Mesenchymal stem cell (in vitro differentiated cells and primary cell): ENCODE measurements around the gene TSC22D1.

Experiments used
- DNase-seq: peaks from one replicate; pipeline ENCODE4 v3.0.0-alpha.2; 2013
- H2AFZ ChIP-seq: one replicate; pipeline ENCODE4 v1.6.1; 2013; ENCODE audit warnings: low read depth, mild to moderate bottlenecking, control low read depth, inconsistent platforms, low read length, moderate library complexity
- H2AK5ac ChIP-seq: 2 replicates; pipeline ENCODE4 v1.6.1; 2013; ENCODE audit warnings: low read length, moderate library complexity, mild to moderate bottlenecking, inconsistent platforms; ENCODE audit not compliant: severe bottlenecking
- H2BK120ac ChIP-seq: one replicate; pipeline ENCODE4 v1.6.1; 2013; ENCODE audit warnings: low read depth, mild to moderate bottlenecking, inconsistent platforms, low read length, moderate library complexity
- H2BK12ac ChIP-seq, 2 experiments: one replicate each; pipeline ENCODE4 v1.6.1; 2013; ENCODE audit warnings: inconsistent platforms in 2 of 2, low read length in 2 of 2, mild to moderate bottlenecking in 2 of 2, moderate library complexity in 2 of 2, control low read depth in 1 of 2
- H2BK15ac ChIP-seq: one replicate; pipeline ENCODE4 v1.6.1; 2013; ENCODE audit warnings: mild to moderate bottlenecking, low read depth, inconsistent platforms; ENCODE audit not compliant: poor library complexity, severe bottlenecking
- H2BK5ac ChIP-seq: 2 replicates; pipeline ENCODE4 v1.6.1; 2013; ENCODE audit warnings: low read depth, mild to moderate bottlenecking, low read length, control low read depth, inconsistent platforms; ENCODE audit not compliant: poor library complexity, severe bottlenecking
- H3K14ac ChIP-seq, 2 experiments: one replicate each; pipeline ENCODE4 v1.6.1; 2013; ENCODE audit warnings: inconsistent platforms in 2 of 2, low read length in 2 of 2, control low read depth in 1 of 2, mild to moderate bottlenecking in 1 of 2, moderate library complexity in 1 of 2
- H3K18ac ChIP-seq, 2 experiments: one replicate each; pipeline ENCODE4 v1.6.1; 2013; ENCODE audit warnings: inconsistent platforms in 2 of 2, low read length in 2 of 2, control low read depth in 1 of 2, low read depth in 1 of 2, mild to moderate bottlenecking in 1 of 2
- H3K23ac ChIP-seq, 2 experiments: one replicate each; pipeline ENCODE4 v1.6.1; 2013; ENCODE audit warnings: inconsistent platforms in 2 of 2, low read length in 2 of 2, mild to moderate bottlenecking in 2 of 2, moderate library complexity in 2 of 2, control low read depth in 1 of 2
- H3K27ac ChIP-seq: 2 replicates; pipeline ENCODE4 v1.5.1; 2013; ENCODE audit warnings: mild to moderate bottlenecking, moderate library complexity, low read length, control low read depth, inconsistent platforms; ENCODE audit not compliant: poor library complexity, severe bottlenecking
- H3K27me3 ChIP-seq, 2 experiments: 2 replicates each; pipeline versions ENCODE4 v1.6.1 to v1.7.0; 2013; ENCODE audit warnings: low read length in 2 of 2, mild to moderate bottlenecking in 2 of 2, moderate library complexity in 2 of 2, control low read depth in 1 of 2, inconsistent platforms in 1 of 2; ENCODE audit not compliant: control insufficient read depth in 1 of 2, insufficient read depth in 1 of 2
- H3K36me3 ChIP-seq, 2 experiments: 2 replicates each; pipeline versions ENCODE4 v1.6.1 to v1.7.0; 2013; ENCODE audit warnings: low read length in 2 of 2, control low read depth in 1 of 2, inconsistent platforms in 1 of 2, low read depth in 1 of 2, mild to moderate bottlenecking in 1 of 2; ENCODE audit not compliant: insufficient read depth in 2 of 2, control insufficient read depth in 1 of 2
- H3K4ac ChIP-seq, 2 experiments: one replicate each; pipeline ENCODE4 v1.6.1; 2013; ENCODE audit warnings: inconsistent platforms in 2 of 2, low read length in 2 of 2, mild to moderate bottlenecking in 2 of 2, moderate library complexity in 2 of 2, control low read depth in 1 of 2, low read depth in 1 of 2
- H3K4me1 ChIP-seq: 2 replicates; pipeline ENCODE4 v1.6.1; 2013; ENCODE audit warnings: low read depth, low read length, control low read depth; ENCODE audit not compliant: control insufficient read depth, insufficient read depth
- H3K4me2 ChIP-seq: 2 replicates; pipeline ENCODE4 v1.6.1; 2013; ENCODE audit warnings: low read length, mild to moderate bottlenecking, inconsistent platforms; ENCODE audit not compliant: poor library complexity, severe bottlenecking
- H3K4me3 ChIP-seq, 2 experiments: 2 replicates each; pipeline versions ENCODE4 v1.5.1 to v1.7.0; 2013; ENCODE audit warnings: low read length in 2 of 2, mild to moderate bottlenecking in 2 of 2, control low read depth in 1 of 2, low read depth in 1 of 2; ENCODE audit not compliant: insufficient read depth in 1 of 2
- H3K79me1 ChIP-seq: replicated peaks from 2 replicates; pipeline ENCODE4 v1.6.1; 2013; ENCODE audit warnings: mild to moderate bottlenecking, control low read depth, low read length, inconsistent platforms; ENCODE audit not compliant: poor library complexity, severe bottlenecking
- H3K9ac ChIP-seq: 2 replicates; pipeline ENCODE4 v1.7.0; 2013; ENCODE audit warnings: mild to moderate bottlenecking, low read length, moderate library complexity
- H3K9me3 ChIP-seq: 2 replicates; pipeline ENCODE4 v1.7.0; 2013; ENCODE audit warnings: mild to moderate bottlenecking, low read length; ENCODE audit not compliant: control insufficient read depth
- H4K8ac ChIP-seq: one replicate; pipeline ENCODE4 v1.6.1; 2013; ENCODE audit warnings: inconsistent platforms, mild to moderate bottlenecking, low read length, moderate library complexity
- H4K91ac ChIP-seq: one replicate; pipeline ENCODE4 v1.6.1; 2013; ENCODE audit warnings: mild to moderate bottlenecking, low read length, inconsistent platforms
- WGBS: methylation state at CpG from one replicate; pipeline ENCODE4 v1.1.7; 2013; ENCODE audit warnings: mixed read lengths; 5-methylcytosine and 5-hydroxymethylcytosine counted together

Gene TSC22D1

DNA sequence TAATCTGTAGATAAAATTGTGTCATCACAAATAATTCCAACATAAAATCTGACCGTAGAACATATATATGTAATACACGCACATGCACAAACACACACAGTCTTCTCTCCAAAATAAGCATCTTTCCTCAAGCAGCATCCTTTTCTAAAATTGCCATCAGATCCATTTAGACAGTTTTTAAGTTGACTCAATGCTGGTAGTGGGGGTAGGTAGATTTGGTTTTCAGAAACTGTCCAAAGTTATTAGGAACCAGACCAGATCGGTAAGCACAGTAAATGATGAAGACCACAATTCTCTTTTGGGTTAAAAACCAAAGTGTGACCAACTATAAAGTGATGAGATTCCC is 137.9 kb downstream of the TSC22D1 start:
- Histone ChIP-seq H3K4me2 (no peak overlapping the region), H2BK5ac (no peak overlapping the region), H2BK12ac (no peak overlapping the region), H3K14ac (no peak overlapping the region), H3K9ac (peak overlapping the region; percentile 23), H3K36me3 (peaks cover 7 to 16% of the 10 kb centered on the region in 2 experiments), H3K4ac (no peak overlapping the region), H3K79me1 (peaks cover 7% of the 10 kb centered on the region), H3K9me3 (no peaks in the 10 kb centered on the region), H4K91ac (no peak overlapping the region), H2AK5ac (no peak overlapping the region), H2BK15ac (no peak overlapping the region), H3K27ac (no peak overlapping the region), H3K23ac (no peak overlapping the region), H2BK120ac (no peak overlapping the region), H3K4me3 (no peak overlapping the region), H3K27me3 (no peaks in the 10 kb centered on the region), H3K18ac (no peak overlapping the region), H4K8ac (no peak overlapping the region), H3K4me1 (peaks cover 7% of the 10 kb centered on the region), H2AFZ (no peak overlapping the region)
- 23% methylated on average over 3 of the region's 3 CpGs for WGBS
- DNase-seq: no peak

DNA sequence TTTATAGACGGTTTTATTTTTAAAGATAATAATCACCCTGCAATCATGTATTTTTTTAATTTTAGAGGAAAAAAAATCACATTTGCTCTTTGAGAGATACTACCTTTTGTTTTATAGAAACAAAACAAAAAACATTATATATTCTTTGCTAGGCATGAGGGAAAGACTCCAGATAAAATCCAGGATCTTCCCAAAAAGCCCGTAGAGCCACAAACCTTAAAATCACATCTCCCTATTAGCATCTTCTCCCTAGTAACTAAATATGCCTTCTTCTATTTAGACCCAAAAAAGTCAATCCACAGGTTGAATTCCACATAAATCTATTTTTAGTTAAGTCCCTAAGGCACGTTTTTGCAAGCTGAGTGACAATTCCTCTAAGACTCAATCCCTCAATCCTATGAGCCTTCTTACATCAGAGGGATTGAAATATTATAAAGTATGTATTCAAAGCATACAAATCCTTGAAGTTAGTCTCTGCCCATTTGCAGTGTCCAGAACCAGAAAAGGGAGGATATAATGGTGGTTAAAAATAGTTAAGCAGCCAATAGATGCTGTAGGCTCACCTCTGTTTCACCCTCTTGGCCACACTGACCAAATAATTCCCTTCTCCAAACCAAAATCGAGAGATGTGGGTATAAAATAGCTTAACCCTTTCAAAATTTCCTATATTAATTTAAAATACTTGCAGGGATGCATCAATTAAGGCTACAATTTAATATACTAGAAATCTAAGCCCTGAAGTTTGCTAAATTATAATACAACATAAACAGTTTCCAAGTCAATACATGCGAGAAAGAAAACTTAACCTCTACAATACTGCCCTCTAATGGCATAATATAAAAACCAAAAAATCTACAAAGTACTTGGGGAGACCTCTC is 138.5 kb downstream of the TSC22D1 start:
- no peaks in the 10 kb centered on the region for H3K9me3 ChIP-seq
- no peaks in the 10 kb centered on the region for H3K27me3 ChIP-seq
- H2BK5ac ChIP-seq: no peak overlapping the region
- no peak overlapping the region for H4K91ac ChIP-seq
- H3K4me1 ChIP-seq: peaks cover 9% of the 10 kb centered on the region
- no peak overlapping the region for H3K14ac ChIP-seq
- no peak overlapping the region for H3K18ac ChIP-seq
- peak overlapping the region; percentile 25 for H3K4me2 ChIP-seq
- H3K36me3 ChIP-seq: peaks cover 7 to 22% of the 10 kb centered on the region in 2 experiments
- H3K23ac ChIP-seq: no peak overlapping the region
- H2BK15ac ChIP-seq: no peak overlapping the region
- no peak overlapping the region for H2BK120ac ChIP-seq
- H2AK5ac ChIP-seq: no peak overlapping the region
- no peak overlapping the region for H2BK12ac ChIP-seq
- DNase-seq: peak; percentile 73
- H3K79me1 ChIP-seq: peaks cover 8% of the 10 kb centered on the region
- no peak overlapping the region for H3K4ac ChIP-seq
- peak overlapping the region; percentile 84 for H3K9ac ChIP-seq
- 24% methylated on average over 2 of the region's 5 CpGs for WGBS
- H2AFZ ChIP-seq: no peak overlapping the region
- peak overlapping the region; percentile 39 for H3K27ac ChIP-seq
- H4K8ac ChIP-seq: no peak overlapping the region
- peak overlapping the region in 1 of 2 experiments; percentile 73 for H3K4me3 ChIP-seq

DNA sequence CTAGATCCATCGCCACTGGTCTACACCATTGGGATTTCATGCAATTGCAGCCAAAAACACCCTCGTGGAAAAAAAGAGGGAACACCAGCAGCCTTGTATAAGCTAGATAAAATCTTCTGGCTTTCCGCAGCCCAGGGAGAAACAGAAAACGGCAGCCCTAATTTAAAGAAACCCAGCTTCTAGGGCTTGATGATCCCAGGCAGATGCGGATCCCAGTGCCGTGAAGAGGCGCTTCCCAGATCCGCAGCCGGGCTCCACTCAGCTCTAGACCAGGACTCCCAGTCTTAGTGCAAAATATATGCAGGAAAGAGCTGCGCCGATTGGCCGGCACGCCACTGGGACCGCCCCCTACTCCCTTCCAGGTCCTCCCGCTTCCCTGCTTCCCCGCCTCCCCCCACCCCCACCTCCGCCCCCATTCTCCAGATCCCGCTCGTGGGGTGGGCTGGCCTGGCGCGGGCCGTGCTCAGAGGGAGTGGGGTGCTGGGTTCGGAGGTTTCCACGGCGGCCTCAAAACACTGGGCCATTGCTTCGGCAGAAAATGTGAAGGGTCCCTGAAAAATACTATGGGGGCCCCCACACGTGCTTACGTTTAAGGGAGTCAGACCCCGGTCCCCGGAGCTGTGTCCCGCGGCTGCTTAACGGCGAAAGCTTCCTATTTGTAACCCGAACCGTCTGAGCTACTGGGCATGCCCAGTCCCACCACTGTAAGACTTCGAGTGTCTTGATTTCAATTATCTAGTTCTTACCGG is 139.4 kb downstream of the TSC22D1 start:
- Histone ChIP-seq H3K36me3 (peaks cover 7 to 28% of the 10 kb centered on the region in 2 experiments), H3K79me1 (peaks cover 11% of the 10 kb centered on the region), H3K4me1 (peaks cover 10% of the 10 kb centered on the region), H2AFZ (no peak overlapping the region), H4K8ac (no peak overlapping the region), H3K23ac (no peak overlapping the region), H3K4me2 (peak overlapping the region; percentile 78), H2BK120ac (peak overlapping the region; percentile 44), H3K4ac (no peak overlapping the region), H3K27ac (peak overlapping the region; percentile 96), H3K9ac (peak overlapping the region; percentile 96), H4K91ac (no peak overlapping the region), H3K9me3 (no peaks in the 10 kb centered on the region), H2AK5ac (no peak overlapping the region), H3K14ac (no peak overlapping the region), H2BK15ac (no peak overlapping the region), H3K4me3 (peak overlapping the region; percentile 68 to 80), H2BK5ac (no peak overlapping the region), H3K27me3 (no peaks in the 10 kb centered on the region), H3K18ac (peak overlapping the region in 1 of 2 experiments; percentile 77), H2BK12ac (no peak overlapping the region)
- peak; percentile 97 for DNase-seq
- WGBS: 0% methylated on average over 30 of the region's 38 CpGs

DNA sequence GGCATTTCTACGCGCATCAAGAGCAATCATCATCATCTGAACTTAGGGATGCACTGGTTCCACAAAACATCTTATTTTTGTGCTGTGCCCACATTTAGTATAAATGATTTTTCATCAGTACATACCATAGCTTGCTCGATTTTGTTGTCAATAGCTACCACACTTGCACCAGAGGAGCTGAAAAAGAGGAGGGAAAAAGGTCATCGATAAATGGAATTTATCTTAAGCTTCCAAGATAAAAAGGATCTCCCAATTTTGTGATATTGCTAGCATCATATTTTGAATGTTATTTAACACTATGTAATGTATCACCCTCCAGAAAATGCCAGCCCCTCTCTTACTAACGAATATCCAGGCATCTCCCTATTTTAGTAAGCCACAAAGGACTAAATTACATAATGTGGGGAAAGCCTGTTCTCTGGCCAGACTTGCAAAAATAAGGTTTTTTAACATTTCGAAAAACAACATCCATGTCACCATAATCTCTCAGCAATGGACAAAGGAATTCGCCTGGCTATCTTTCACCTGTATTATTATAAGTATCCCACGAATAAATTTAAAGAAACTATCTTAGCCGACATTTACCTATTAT is 140.1 kb downstream of the TSC22D1 start:
- no peak for DNase-seq
- peaks cover 10% of the 10 kb centered on the region for H3K4me1 ChIP-seq
- no peaks in the 10 kb centered on the region for H3K27me3 ChIP-seq
- peaks cover 7 to 35% of the 10 kb centered on the region in 2 experiments for H3K36me3 ChIP-seq
- H2BK5ac ChIP-seq: peak overlapping the region; percentile 63
- peak overlapping the region; percentile 84 for H4K91ac ChIP-seq
- peak overlapping the region; percentile 83 for H2BK15ac ChIP-seq
- H3K4me2 ChIP-seq: peak overlapping the region; percentile 78
- no peak overlapping the region for H2BK12ac ChIP-seq
- H3K79me1 ChIP-seq: peaks cover 10% of the 10 kb centered on the region
- H4K8ac ChIP-seq: peak overlapping the region; percentile 81
- peak overlapping the region; percentile 96 for H3K9ac ChIP-seq
- peak overlapping the region in 1 of 2 experiments; percentile 96 for H3K4ac ChIP-seq
- H2AK5ac ChIP-seq: peak overlapping the region; percentile 95
- peak overlapping the region; percentile 96 for H3K27ac ChIP-seq
- peak overlapping the region in 1 of 2 experiments; percentile 81 for H3K14ac ChIP-seq
- H3K23ac ChIP-seq: peak overlapping the region in 1 of 2 experiments; percentile 40
- WGBS: 0% methylated on average over 7 of the region's 9 CpGs
- H2BK120ac ChIP-seq: no peak overlapping the region
- no peaks in the 10 kb centered on the region for H3K9me3 ChIP-seq
- no peak overlapping the region for H2AFZ ChIP-seq
- H3K18ac ChIP-seq: peak overlapping the region; percentile 90 to 92
- peak overlapping the region; percentile 80 for H3K4me3 ChIP-seq
